SK-N-SH (cell line): ENCODE measurements around the gene NEUROD1. TPM values are rescaled to one million over a fixed set of nuclear protein-coding genes. Genes with fewer than 3 reads are reported as not detected.

Source experiments
- CTCF ChIA-PET: fragments of 300-600, 350-600 bp; formaldehyde crosslinking; extraction: SDS; loops from one replicate; lab custom pipeline; 2021; lab: Yijun Ruan, JAX
- POLR2A ChIA-PET: fragments of 350-600 bp; sonication (Branson Sonifier 250); formaldehyde crosslinking; extraction: SDS; loops from one replicate; lab custom pipeline; 2020; ENCODE audit warnings: antibody characterized with exemption, inconsistent platforms; lab: Yijun Ruan, JAX
- DNase-seq: peaks from one replicate; pipeline ENCODE4 v3.0.0; 2012
- H2AFZ ChIP-seq: fragments of 200-600 bp; sonication (generic); 2 replicates; pipeline ENCODE4 v1.8.1; 2016; ENCODE audit warnings: antibody characterized with exemption, mild to moderate bottlenecking, low read depth
- H3F3A ChIP-seq: fragments of 200-600 bp; sonication (generic); replicated peaks from 2 replicates; pipeline ENCODE3; 2016; ENCODE audit warnings: antibody characterized with exemption, mild to moderate bottlenecking; ENCODE audit not compliant: insufficient read depth
- H3K27ac ChIP-seq, 2 experiments: fragments of 200-500 bp in 1 of 2; fragments of 200-600 bp in 1 of 2; sonication (Bioruptor generic) in 1 of 2; sonication (generic), shearing (Covaris generic) in 1 of 2; 2 replicates each; pipeline versions ENCODE4 v1.5.1 to v1.6.1; 2014 to 2016; ENCODE audit warnings: low read depth in 2 of 2, inconsistent platforms in 1 of 2, low read length in 1 of 2, mild to moderate bottlenecking in 1 of 2, mixed read lengths in 1 of 2
- H3K27me3 ChIP-seq: fragments of 200-600 bp; sonication (generic), shearing (Covaris generic); 2 replicates; pipeline ENCODE4 v1.6.1; 2016; ENCODE audit warnings: mixed run types; ENCODE audit not compliant: insufficient read depth
- H3K36me3 ChIP-seq, 2 experiments: fragments of 200-500 bp in 1 of 2; fragments of 200-600 bp in 1 of 2; sonication (Bioruptor generic) in 1 of 2; sonication (generic) in 1 of 2; replicated peaks in 1 of 2; 2 replicates each; pipeline versions ENCODE3 to v1.5.1; 2014 to 2016; ENCODE audit warnings: low read length in 1 of 2, mild to moderate bottlenecking in 1 of 2; ENCODE audit not compliant: insufficient read depth in 2 of 2, control insufficient read depth in 1 of 2
- H3K4me1 ChIP-seq, 2 experiments: fragments of 200-500 bp in 1 of 2; fragments of 200-600 bp in 1 of 2; sonication (Bioruptor generic) in 1 of 2; sonication (generic), shearing (Covaris generic) in 1 of 2; 2 replicates each; pipeline versions ENCODE4 v1.5.1 to v1.6.1; 2014 to 2016; ENCODE audit warnings: low read depth in 1 of 2, low read length in 1 of 2, mixed run types in 1 of 2; ENCODE audit not compliant: insufficient read depth in 2 of 2, control insufficient read depth in 1 of 2
- H3K4me2 ChIP-seq: fragments of 200-600 bp; sonication (generic), shearing (Covaris generic); 2 replicates; pipeline ENCODE4 v1.6.1; 2017; ENCODE audit warnings: mixed run types
- H3K4me3 ChIP-seq, 2 experiments: fragments of 200-500 bp in 1 of 2; fragments of 200-600 bp in 1 of 2; sonication (Bioruptor generic) in 1 of 2; sonication (generic), shearing (Covaris generic) in 1 of 2; 2 replicates each; pipeline versions ENCODE4 v1.5.1 to v1.8.1; 2014 to 2016; ENCODE audit warnings: low read depth in 2 of 2, inconsistent platforms in 1 of 2, low read length in 1 of 2, mild to moderate bottlenecking in 1 of 2, mixed read lengths in 1 of 2, moderate library complexity in 1 of 2
- H3K79me2 ChIP-seq: fragments of 200-600 bp; sonication (generic); 2 replicates; pipeline ENCODE4 v1.8.1; 2017; ENCODE audit warnings: mild to moderate bottlenecking; ENCODE audit not compliant: insufficient read depth
- H3K9ac ChIP-seq: fragments of 200-600 bp; sonication (generic); 2 replicates; pipeline ENCODE4 v1.6.1; 2017; ENCODE audit warnings: mixed run types
- H3K9me2 ChIP-seq: fragments of 200-600 bp; sonication (generic); 2 replicates; pipeline ENCODE4 v1.6.1; 2017; ENCODE audit warnings: mixed run types
- H3K9me3 ChIP-seq: fragments of 200-600 bp; sonication (generic); 2 replicates; pipeline ENCODE4 v1.6.1; 2017; ENCODE audit warnings: mixed run types, mild to moderate bottlenecking, moderate library complexity
- H4K20me1 ChIP-seq: fragments of 200-600 bp; sonication (generic); 2 replicates; pipeline ENCODE4 v1.6.1; 2017; ENCODE audit warnings: mild to moderate bottlenecking, mixed run types; ENCODE audit not compliant: insufficient read depth
- CHD2 ChIP-seq: fragments of 150-350 bp; IDR thresholded peaks from 2 replicates; pipeline ENCODE4 v1.6.1; 2018; ENCODE audit warnings: low read length; ENCODE audit not compliant: partially characterized antibody
- FOSL2 ChIP-seq: IDR thresholded peaks from 2 replicates; pipeline ENCODE4 v1.4.0; 2012; ENCODE audit warnings: low read depth, mild to moderate bottlenecking, moderate library complexity, borderline replicate concordance
- FOXM1 ChIP-seq: IDR thresholded peaks from 2 replicates; pipeline ENCODE4 v1.4.0; 2012; ENCODE audit warnings: low read depth, mild to moderate bottlenecking
- GABPA ChIP-seq: IDR thresholded peaks from 2 replicates; pipeline ENCODE4 v1.4.0; 2012; ENCODE audit warnings: low read depth, mild to moderate bottlenecking
- GATA2 ChIP-seq: sonication (generic); formaldehyde crosslinking; IDR thresholded peaks from 2 replicates; pipeline ENCODE4 v1.5.0; 2020; ENCODE audit warnings: mild to moderate bottlenecking, missing genetic modification reagents
- MEF2A ChIP-seq: IDR thresholded peaks from 2 replicates; pipeline ENCODE4 v1.4.0; 2012; ENCODE audit warnings: low read depth, borderline replicate concordance
- MXI1 ChIP-seq: IDR thresholded peaks from 2 replicates; pipeline ENCODE4 v1.6.1; 2012; ENCODE audit warnings: mild to moderate bottlenecking, low read depth, low read length, improper control_type of control experiment
- NRF1 ChIP-seq: IDR thresholded peaks from 2 replicates; pipeline ENCODE4 v1.6.1; 2012; ENCODE audit warnings: low read depth, mild to moderate bottlenecking, low read length
- POLR2AphosphoS5 ChIP-seq: IDR thresholded peaks from 2 replicates; pipeline ENCODE4 v1.6.1; 2012; ENCODE audit warnings: low read depth, low read length
- RXRA ChIP-seq: IDR thresholded peaks from 2 replicates; pipeline ENCODE4 v1.4.0; 2012; ENCODE audit warnings: low read depth, mild to moderate bottlenecking, borderline replicate concordance
- SMC3 ChIP-seq: IDR thresholded peaks from 2 replicates; pipeline ENCODE4 v1.6.1; 2012; ENCODE audit warnings: low read depth, low read length, improper control_type of control experiment
- TAF1 ChIP-seq: IDR thresholded peaks from 2 replicates; pipeline ENCODE4 v1.6.1; 2012; ENCODE audit warnings: low read depth, mild to moderate bottlenecking, low read length, moderate library complexity, borderline replicate concordance
- TEAD4 ChIP-seq: IDR thresholded peaks from 2 replicates; pipeline ENCODE4 v1.4.0; 2012; ENCODE audit warnings: mild to moderate bottlenecking, borderline replicate concordance; ENCODE audit not compliant: insufficient read depth
- YY1 ChIP-seq: IDR thresholded peaks from 2 replicates; pipeline ENCODE4 v1.4.0; 2012; ENCODE audit warnings: low read depth, mild to moderate bottlenecking
- WGBS: methylation state at CpG from one replicate; pipeline ENCODE4 v1.1.6; 2017; ENCODE audit warnings: low lambda C conversion rate; 5-methylcytosine and 5-hydroxymethylcytosine counted together
- polyA plus RNA-seq, 3 experiments: library from polyadenylated mRNA; depleted of rRNA; stranded (reverse); fragments of >200 nt; gene quantifications; 2 replicates each; pipeline ENCODE4 v1.2.3, GENCODE V29; 2012

NEUROD1 gene
- polyA plus RNA-seq, 1 of the 3 experiments (the other 2 are of a cell fraction): 0.02 TPM

- TF ChIP-seq GABPA: no peak
- TF ChIP-seq GATA2 (CRISPR knock-in tag): no peak
- TF ChIP-seq MEF2A: no peak
- no peak for TF ChIP-seq SMC3
These were observed 7.1 kb downstream of the NEUROD1 start (continued) for GRCh38 chr2:181673173-181673572.

- no peaks in the 10 kb centered on the region for H3K36me3 ChIP-seq
- no peak overlapping the region for H3K9ac ChIP-seq
- ChIA-PET CTCF (interaction anchor here (1.0 kb wide), 1 partner anchor 99 kb away, joined by 3 read pairs; no protein-coding TSS in a partner anchor), POLR2A (no interaction called here)
- H4K20me1 ChIP-seq: no peaks in the 10 kb centered on the region
- H3K79me2 ChIP-seq: no peaks in the 10 kb centered on the region
- H3K27ac ChIP-seq: no peak overlapping the region
- TF ChIP-seq FOXM1: no peak
- TF ChIP-seq YY1: no peak
- TF ChIP-seq FOSL2: no peak
- TF ChIP-seq RXRA: no peak
- H3K9me2 ChIP-seq: no peaks in the 10 kb centered on the region
- no peaks in the 10 kb centered on the region; a peak in 2 of 4 replicates for H3K4me1 ChIP-seq
- H3F3A ChIP-seq: peaks cover 3% of the 10 kb centered on the region
- H3K9me3 ChIP-seq: no peaks in the 10 kb centered on the region
- no peak for DNase-seq
- H2AFZ ChIP-seq: no peak overlapping the region
- no peaks in the 10 kb centered on the region; the same call in 1 of the 2 replicates for H3K27me3 ChIP-seq
- no peak overlapping the region for H3K4me2 ChIP-seq
- no peak overlapping the region for H3K4me3 ChIP-seq
These were observed 7.9 kb downstream of the NEUROD1 start for GRCh38 chr2:181672255-181673008.

- CTCF ChIA-PET: no interaction called here
These were observed 9.7 kb downstream of the NEUROD1 start for GRCh38 chr2:181670632-181671031.

GRCh38 chr2:181667234-181667633 lies 13.1 kb downstream of the NEUROD1 start:
- H4K20me1 ChIP-seq: no peaks in the 10 kb centered on the region
- no peak overlapping the region for H2AFZ ChIP-seq
- H3K4me2 ChIP-seq: no peak overlapping the region
- no peak for DNase-seq
- no peaks in the 10 kb centered on the region for H3K9me3 ChIP-seq
- H3K27me3 ChIP-seq: no peaks in the 10 kb centered on the region; the same call in 1 of the 2 replicates
- no peak overlapping the region for H3K9ac ChIP-seq
- POLR2A ChIA-PET: no interaction called here
- no peak overlapping the region for H3K27ac ChIP-seq
- H3K79me2 ChIP-seq: no peaks in the 10 kb centered on the region
- TF ChIP-seq NRF1 (no peak), SMC3 (no peak), GABPA (no peak), FOSL2 (no peak), POLR2AphosphoS5 (no peak), CHD2 (no peak), MXI1 (no peak), TAF1 (no peak)
- CTCF ChIA-PET: interaction anchor here (1.0 to 1.4 kb wide), 3 partner anchors 8 to 10 kb away, joined by 3 to 11 read pairs (median 3); no protein-coding TSS in a partner anchor
- no peaks in the 10 kb centered on the region for H3F3A ChIP-seq
- no peaks in the 10 kb centered on the region; a peak in 1 of 4 replicates for H3K4me1 ChIP-seq
- no peaks in the 10 kb centered on the region for H3K9me2 ChIP-seq
- no peaks in the 10 kb centered on the region for H3K36me3 ChIP-seq
- 25% methylated on average over 1 of the region's 1 CpG for WGBS
- H3K4me3 ChIP-seq: no peak overlapping the region

More at GRCh38 chr2:181670632-181671031, 9.7 kb downstream of the NEUROD1 start:
- H3K27ac ChIP-seq: no peak overlapping the region
- 13% methylated on average over 1 of the region's 1 CpG for WGBS
- TF ChIP-seq TEAD4 (no peak), GATA2 (CRISPR knock-in tag) (peak; percentile 59; the same call in 1 of the 2 replicates)
- POLR2A ChIA-PET: no interaction called here
- no peak overlapping the region for H3K9ac ChIP-seq
- H3K4me3 ChIP-seq: no peak overlapping the region
- no peaks in the 10 kb centered on the region; a peak in 2 of 4 replicates for H3K4me1 ChIP-seq
- H4K20me1 ChIP-seq: no peaks in the 10 kb centered on the region
- H3K36me3 ChIP-seq: no peaks in the 10 kb centered on the region
- no peaks in the 10 kb centered on the region; the same call in 1 of the 2 replicates for H3K27me3 ChIP-seq
- H3F3A ChIP-seq: peaks cover 3% of the 10 kb centered on the region
- no peaks in the 10 kb centered on the region for H3K9me2 ChIP-seq
- no peaks in the 10 kb centered on the region for H3K79me2 ChIP-seq
- no peak overlapping the region for H2AFZ ChIP-seq
- H3K9me3 ChIP-seq: no peaks in the 10 kb centered on the region
- no peak overlapping the region for H3K4me2 ChIP-seq
- no peak for DNase-seq
